Choroid plexus epithelial cell (primary cell): ENCODE data around the gene PSMD3.

ENCODE experiments used
- DNase-seq: peaks from one replicate; pipeline ENCODE4 v3.0.0-alpha.2; 2010; ENCODE audit warnings: low read depth
- H3K4me3 ChIP-seq: 2 replicates; pipeline ENCODE4 v1.5.1; 2011; ENCODE audit warnings: low read depth, mild to moderate bottlenecking, control low read depth, low read length, moderate library complexity
- CTCF ChIP-seq: conservative IDR thresholded peaks from 2 replicates; pipeline ENCODE4 v1.5.1; 2011; ENCODE audit warnings: low read depth, mild to moderate bottlenecking, control low read depth, inconsistent platforms, low read length, moderate library complexity

Gene PSMD3

GRCh38 chr17:39980351-39981206 is at the start of gene PSMD3:
Gene PSMD3, plus strand, starts transcription at chr17:39980807. Its CDS starts 164 bp downstream, at chr17:39980971.
- peak; percentile 100 for DNase-seq
- H3K4me3 ChIP-seq = peak within 1 kb of the TSS; percentile 99
- TF ChIP-seq CTCF = peak; percentile 87

GRCh38 chr17:39933912-39934311 is 46.7 kb upstream of the PSMD3 start:
- no peak overlapping the region for H3K4me3 ChIP-seq
- no peak for DNase-seq
- no peak for TF ChIP-seq CTCF

GRCh38 chr17:39934324-39934723 is 46.3 kb upstream of the PSMD3 start:
- TF ChIP-seq CTCF = no peak
- no peak for DNase-seq
- no peak overlapping the region for H3K4me3 ChIP-seq

- TF ChIP-seq CTCF = no peak
- DNase-seq = peak; percentile 34
- no peak overlapping the region for H3K4me3 ChIP-seq
Measured at GRCh38 chr17:39935909-39936308, 44.7 kb upstream of the PSMD3 start.

- no peak overlapping the region for H3K4me3 ChIP-seq
- TF ChIP-seq CTCF = no peak
- DNase-seq = no peak
Measured at GRCh38 chr17:39937447-39937846, 43.2 kb upstream of the PSMD3 start.

GRCh38 chr17:39938140-39938869 is 42.3 kb upstream of the PSMD3 start:
- H3K4me3 ChIP-seq = no peak overlapping the region

More at GRCh38 chr17:39938140-39938869, 42.3 kb upstream of the PSMD3 start:
- no peak for DNase-seq
- TF ChIP-seq CTCF = no peak
